ENCODE data around the gene CNOT1.

The CNOT1 gene

DNA sequence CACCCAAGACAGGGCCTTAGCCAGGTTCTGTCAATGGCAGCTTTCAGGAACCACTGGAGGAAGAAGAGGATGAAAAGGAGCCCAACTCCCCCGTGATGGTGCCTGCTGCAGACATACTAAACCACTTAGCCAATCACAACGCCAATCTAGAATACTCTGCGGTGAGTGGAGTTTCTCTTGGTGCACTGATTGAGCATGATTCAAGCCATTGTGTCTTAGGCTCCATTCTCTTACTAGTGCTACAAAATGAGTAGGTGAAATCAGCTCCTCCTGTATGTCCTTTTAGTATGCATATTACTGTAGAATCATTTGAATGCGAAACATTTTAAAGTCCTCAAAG is 112.9 kb downstream of the CNOT1 start:
- no peak for DNase-seq (ENCODE audit: low spot score)

DNA sequence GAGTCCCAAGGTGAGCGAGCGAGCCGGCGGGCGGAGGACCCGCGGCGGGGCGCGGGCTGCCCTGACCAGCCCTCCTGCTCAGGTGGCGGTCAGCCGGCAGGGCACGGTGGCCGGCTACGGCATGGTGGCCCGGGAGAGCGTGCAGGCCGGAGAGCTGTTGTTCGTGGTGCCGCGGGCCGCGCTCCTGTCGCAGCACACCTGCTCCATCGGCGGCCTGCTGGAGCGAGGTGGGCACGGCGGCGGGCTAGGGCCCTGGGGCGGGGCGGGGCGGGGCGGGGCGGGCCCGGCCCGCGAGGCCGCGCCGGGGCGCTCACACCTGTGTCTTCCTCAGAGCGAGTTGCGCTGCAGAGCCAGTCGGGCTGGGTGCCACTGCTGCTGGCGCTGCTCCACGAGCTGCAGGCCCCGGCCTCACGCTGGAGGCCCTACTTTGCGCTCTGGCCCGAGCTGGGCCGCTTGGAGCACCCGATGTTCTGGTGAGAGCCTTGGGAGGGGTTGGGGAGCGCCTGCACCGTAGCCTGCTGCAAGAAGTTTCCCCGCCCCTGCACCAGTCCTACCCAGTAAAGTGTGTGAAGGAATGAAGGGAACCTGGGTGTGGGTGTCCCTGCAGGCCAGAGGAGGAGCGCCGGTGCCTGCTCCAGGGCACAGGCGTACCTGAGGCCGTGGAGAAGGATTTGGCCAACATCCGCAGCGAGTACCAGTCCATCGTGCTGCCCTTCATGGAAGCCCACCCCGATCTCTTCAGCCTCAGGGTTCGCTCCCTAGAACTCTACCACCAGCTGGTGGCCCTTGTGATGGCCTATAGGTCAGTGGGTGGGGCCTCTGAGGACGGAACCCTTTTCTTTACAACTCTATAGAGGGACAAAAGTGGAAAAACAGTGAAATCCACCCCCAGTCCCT is 113.5 kb downstream of the CNOT1 start:
- DNase-seq (ENCODE audit: low spot score), result no peak

DNA sequence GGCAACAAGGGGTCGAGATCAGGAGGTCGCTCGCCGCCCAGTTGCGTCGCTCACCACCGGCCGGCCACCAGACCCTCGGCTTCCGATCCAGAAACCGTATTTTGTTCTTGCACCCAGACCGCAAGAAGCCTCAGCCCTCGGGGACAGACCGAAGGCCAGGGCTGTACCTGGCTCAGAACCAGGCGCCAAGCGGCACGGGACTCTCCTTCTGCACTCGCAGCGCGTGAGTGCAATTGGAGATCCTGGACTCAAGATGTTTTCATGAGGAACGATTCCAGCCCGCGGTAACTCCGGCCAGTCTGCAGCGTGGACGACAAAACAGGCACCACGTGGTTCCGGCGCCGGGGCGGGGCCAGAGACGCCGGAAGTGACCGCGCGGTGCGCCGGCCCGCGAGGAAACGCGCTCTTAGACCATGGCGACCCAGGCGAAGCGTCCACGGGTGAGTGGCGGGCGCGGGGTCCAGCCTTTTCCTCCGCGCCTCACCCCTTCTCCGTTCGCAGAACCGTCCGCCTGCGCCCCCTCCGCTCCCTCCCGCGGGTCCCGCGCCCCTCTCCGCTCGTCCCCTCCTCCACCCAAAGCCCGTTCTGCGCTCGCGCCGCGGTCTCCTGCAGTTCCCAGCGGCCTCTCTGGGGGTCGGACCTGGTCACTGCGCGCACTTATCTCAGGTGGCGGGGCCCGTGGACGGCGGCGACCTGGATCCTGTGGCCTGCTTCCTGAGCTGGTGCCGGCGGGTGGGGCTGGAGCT is 114.3 kb downstream of the CNOT1 start, which contains the start of gene SETD6:
TSS of gene SETD6 (plus strand) at position 393 of the 746 bp plus-strand sequence. CDS start at position 414, 21 bp downstream.
- peak; percentile 91 for DNase-seq (ENCODE audit: low spot score)

DNA sequence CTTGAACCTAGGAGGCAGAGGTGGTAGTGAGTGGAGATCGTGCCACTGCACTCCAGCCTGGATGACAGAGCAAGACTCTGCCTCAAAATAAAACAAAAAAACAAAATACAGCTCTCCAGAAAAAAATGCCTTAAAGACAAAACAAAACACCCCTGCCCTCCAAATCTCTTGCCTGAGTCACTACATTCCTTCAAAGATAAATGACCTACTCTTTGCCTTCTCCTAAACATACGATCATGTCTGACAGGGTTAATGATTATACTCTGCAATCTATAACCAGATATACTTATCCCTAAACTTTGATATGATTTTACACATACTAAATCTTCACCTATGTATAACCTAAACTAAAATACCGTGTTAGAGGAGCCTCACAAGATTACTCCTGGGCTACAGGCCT is 115.8 kb downstream of the CNOT1 start:
- no peak for DNase-seq (ENCODE audit: low spot score)

DNA sequence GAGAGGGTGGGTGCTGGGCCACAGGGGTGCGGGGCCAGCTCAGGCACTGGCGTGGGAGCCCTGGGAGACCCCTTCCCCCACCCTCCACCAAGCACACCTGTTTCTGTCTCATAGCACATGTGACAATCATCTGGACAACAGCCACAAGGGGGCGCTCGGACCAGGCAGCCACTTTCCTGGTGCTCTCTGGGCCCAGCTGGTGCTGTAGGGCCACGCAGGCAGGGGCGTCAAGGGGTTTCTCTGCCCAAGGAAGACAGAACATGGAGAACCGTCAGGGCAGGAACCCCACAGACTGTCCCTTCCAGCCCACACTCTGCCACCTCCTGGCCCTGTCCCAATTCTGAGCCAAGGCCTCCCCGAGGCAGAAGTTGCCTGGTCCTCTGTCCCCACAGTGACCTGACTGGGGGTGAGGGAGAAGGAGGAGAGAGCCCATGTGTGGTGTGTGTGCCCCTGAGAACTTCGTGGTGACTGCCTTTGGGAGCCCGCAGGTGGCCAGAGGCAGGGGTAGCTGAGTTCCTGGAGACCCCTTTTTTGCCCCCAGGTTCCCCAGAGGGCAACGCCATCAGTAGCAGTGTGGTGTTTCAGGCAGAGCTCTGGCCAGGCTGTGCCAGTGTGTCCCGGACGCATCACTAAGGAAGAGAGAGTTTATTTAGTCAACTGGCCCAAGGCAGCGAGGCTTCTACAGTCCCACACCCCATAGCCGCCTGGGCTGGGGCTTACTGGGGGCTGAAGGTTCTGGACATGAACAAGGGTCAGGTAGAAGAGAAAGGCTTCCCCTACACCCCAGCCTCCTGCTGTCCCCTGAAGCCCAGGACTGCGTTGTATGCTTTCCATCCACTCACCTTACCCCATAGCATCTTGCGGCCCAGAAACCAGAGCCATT is 117.5 kb downstream of the CNOT1 start:
- peak; percentile 68 for DNase-seq (ENCODE audit: low spot score)

DNA sequence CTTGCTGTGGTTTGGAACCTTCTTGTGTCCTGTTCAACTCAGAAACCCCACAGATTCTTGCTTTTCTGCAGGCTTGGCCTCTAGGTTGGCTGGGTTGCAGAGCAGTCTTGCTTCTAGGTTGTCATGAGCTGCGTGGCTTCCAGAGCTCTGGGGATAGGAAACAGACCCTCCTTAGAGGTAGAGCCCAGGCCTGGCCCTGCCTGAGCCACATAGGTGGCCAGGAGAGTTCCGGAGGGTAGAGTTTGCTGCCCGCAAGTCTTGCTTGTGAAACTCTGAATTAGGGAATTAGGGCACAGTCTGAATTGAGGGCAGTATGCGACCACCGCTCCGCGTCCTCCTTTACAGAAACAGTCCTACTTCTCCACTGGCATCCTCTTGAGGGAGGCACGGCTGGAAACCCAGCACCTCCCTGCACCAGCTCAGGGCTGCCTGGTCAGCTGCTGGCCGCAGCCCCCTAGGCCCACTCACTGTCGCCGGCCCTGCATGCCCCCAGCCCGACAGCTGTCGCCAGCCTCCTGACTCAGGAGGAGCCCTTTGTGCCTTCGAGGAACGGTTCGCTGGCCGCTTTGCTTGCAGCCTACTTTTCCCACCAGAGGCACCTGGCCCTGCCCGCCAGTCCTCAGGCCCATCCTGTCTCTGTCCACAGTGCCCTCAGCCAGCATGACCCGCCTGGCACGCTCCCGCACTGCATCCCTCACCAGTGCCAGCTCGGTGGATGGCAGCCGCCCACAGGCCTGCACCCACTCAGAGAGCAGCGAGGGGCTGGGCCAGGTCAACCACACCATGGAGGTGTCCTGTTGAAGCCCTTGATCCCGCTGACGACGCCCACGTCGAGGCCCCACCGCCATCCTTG is 118.6 kb downstream of the CNOT1 start:
- no peak for DNase-seq (ENCODE audit: low spot score)

DNA sequence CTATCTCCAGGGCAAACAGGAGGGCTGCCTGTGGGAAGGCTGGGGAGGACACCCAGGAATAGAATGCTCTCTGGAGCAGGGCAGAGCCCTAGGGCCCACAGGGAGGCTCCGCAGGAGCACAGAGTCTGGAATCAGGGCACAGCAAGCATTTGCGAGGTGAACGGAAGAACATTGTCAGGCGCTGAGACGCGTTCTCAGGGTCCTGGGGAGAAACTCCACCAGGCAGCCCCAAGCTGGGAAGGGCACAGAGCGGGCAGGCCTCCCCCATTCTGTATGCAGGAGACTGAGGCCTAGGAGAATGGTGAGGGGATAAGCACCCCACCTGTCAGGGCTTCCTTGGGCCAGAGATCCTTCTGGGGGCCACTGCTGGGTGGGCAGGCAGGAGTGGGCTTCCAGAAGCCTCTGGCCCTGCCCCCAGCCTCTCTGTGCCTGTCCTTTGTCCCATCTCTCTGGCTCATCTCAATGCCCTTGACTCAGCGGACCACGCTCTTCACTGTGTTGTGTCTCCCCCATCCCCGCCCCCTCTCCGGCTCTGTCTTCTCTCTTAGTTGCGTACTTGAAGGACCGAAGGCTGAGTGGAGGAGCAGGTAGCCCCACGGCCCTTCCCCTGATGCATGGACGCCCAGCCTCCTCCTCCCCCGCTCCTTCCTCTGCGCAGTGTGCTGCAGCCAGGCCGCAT is 119.4 kb downstream of the CNOT1 start:
- DNase-seq (ENCODE audit: low spot score), result no peak

DNA sequence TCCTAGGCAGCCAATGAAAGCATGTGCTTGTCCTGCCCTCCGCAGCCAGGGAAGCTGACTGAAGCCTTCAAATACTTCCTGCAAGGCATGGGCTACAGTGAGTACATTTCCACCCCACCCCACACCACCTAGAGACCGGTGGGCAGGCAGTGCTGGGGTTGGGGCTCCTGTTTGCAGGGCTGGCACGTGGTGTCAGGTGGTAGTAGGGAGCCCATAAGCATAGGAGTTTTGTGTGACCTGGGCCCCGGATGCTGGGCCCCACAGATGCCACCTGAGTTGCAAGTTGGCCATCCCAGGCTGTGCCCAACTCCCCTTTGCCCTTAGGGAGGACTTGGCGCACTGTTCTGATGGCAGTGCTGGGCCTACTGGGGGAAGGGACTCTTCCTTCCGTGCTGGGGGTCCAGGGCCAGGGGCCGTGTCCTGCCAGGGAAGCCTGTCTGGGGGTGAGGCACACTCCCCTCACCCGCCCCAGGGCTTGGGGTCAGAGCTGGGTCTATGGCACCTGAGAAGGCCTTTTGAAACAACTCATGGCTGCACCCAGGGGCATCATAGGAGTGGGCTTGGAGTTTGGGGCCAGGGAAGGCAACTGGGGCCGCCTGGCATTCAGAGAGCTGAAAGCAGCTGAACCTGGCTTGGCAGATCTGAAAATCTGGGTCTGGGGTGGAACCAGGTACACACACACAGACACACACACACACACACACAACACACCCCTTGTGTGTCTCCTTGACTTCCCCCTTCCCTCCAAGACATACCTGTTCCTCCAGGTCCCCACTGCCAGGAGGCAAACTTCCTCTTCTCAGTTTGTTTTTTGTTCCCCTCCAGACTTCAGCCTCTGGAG is 120.2 kb downstream of the CNOT1 start:
- no peak for DNase-seq (ENCODE audit: low spot score)

DNA sequence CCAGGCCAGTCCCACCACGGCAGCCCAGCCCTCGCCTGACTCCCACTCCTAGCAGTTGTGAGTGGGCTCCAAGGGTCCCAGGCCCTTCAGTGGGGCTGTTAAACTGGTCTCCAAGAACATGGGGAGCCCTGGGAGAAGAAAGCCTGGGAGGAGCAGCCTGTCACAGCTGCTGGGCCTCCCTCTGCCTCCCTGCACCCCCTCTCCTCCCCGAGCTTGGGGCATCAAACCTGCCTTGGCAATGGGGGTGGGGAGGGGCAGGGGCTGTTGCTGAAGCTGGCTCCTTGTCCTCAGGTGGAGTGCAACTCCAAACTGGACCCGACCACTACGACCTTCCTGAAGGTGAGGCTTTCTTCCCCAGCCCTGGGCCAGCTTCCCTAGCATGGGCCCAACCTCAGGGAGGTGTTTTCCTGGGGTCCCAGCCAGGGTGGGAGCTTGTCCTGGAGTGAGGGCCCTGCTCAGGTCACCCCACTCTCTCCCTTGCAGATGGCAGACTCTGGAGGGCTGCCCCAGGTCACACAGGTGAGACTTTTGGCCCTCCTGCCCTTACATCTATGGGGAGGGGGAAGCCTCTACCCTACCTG is 120.9 kb downstream of the CNOT1 start:
- no peak for DNase-seq (ENCODE audit: low spot score)

DNA sequence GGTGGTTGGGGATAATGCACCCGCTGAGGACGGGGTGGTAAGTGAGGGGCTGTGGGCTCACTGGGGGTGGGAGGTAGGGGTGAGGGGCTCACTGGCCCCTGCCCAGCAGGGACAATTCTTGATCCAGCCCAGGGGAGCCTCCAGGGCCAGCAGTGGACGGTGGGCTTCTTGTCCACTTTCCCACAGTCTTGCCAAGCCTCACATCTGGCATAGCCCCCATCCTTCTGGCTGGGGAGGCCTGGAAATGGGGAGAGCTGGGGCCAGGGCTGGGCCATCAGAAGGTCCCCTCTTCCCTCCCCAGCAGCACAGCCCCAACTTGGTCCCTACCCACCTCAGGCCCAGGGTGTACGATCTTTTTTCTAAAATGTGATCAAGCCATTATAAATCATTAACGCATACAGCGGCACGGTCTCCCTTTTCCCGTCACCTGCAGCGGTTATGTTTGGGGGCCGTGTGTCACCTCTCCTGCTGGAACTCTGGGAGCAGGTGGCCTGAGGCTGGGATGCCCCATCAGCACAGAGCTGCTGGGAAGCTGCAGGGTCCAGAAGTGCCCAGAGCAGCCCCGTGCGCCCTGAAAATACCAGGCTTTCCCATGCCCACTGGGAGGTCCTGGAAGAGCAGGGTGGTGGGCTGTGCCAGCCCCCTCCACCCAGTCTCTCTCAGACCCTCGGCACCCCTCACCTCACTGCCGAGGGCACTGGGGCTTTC is 121.5 kb downstream of the CNOT1 start:
- no peak for DNase-seq (ENCODE audit: low spot score)

DNA sequence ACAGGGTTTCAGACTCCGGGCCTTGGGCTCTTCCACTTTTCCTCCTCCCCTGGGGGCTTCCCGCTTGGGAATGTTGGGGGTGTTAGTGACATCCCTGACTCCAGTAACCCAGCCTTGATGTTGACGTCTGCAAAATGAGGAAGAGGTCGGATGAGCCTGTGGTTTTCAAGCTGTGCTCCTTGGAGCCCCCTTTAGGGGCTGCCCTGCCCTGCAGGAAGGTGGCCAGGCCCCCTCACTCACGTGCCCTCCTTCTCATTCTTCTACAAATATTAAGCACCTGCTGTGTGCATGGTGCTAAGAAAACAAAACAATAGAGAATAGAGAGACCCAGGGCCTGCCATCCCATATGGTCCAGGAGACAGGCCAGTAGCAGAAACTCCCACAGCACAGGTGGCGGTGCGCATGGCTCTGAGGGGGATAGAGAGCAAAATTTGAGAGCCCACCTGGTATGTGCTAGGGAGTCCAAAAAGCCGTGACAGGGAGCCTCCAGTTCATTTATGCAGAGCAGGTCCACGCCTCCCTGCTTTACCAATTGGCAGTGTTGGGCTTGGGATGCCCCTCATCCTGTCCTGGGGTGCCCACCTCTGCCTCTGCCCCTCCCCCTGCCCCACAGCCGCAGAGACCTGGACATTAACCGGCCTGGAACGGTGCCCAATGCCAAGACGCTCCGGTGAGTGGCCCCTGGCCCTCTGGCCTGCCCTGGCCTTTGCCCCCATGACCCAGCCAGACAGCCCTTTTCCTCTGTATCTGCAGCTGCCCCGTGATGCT is 122.2 kb downstream of the CNOT1 start:
- DNase-seq (ENCODE audit: low spot score), result no peak

DNA sequence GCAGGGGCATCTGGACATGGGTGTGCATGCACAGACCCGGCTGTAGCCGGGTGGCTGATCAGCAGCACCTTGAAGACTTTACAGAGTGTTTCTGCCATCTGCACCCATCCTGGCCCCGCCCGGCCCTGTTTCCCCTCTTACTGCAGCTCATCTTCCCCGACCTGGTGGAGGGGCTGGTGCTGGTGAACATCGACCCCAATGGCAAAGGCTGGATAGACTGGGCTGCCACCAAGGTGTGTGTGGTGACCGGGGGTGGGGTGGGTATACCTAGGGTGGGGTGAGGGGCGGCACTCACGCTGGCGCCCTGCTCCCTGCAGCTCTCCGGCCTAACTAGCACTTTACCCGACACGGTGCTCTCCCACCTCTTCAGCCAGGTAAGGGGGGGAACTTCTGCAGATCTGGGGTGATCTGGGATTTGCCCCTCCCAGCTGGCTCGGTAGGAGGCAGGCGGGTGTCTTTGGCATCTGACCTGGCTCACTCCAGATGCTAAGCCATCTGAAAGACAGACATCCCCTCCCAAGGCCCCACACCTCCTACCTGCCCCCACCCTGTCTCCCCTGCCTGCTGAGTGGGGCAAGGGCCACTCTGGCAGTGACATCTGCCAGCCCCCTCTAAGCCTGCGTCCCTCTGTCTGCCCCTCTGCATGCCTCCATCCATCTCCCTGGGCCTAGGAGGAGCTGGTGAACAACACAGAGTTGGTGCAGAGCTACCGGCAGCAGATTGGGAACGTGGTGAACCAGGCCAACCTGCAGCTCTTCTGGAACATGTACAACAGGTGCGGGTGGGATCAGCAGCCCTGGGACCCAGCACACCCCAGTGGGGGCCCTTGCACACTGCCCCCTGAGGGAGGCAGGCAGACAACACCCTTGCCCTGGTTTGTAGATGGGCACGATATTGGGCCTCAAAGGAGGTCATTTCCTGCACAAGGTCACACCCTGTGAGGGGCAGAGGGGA is 123.1 kb downstream of the CNOT1 start:
- DNase-seq (ENCODE audit: low spot score), result no peak

DNA sequence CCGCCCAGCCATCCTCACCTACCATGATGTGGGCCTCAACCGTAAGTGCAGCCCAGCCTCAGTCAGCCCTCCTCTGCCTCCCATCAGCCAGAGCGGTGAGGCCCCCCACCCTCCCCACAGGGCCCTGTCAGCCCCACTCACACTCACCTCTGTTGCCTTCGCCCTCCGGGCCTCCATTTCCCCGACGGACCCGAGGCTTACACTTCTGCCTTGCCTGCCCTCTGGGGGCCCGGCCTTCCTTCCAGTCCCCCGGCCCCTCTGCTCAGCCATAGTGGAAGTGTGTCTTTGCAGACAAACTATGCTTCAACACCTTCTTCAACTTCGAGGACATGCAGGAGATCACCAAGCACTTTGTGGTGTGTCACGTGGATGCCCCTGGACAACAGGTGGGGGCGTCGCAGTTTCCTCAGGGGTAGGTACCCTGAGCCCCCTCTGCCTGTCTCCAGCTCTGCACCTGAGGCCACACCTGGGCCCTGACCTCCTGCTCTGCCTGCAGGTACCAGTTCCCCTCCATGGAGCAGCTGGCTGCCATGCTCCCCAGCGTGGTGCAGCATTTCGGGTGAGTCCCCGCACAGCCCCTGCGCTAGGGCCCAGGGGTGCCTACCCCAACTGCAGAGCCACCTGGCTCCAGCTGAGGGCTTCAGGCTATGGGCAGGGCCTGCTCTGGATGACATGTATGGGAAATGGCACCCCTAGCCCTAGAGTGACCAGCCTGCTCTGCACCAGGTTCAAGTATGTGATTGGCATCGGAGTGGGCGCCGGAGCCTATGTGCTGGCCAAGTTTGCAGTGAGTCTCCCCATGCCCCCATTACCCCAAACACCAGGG is 125.5 kb downstream of the CNOT1 start:
- no peak for DNase-seq (ENCODE audit: low spot score)

DNA sequence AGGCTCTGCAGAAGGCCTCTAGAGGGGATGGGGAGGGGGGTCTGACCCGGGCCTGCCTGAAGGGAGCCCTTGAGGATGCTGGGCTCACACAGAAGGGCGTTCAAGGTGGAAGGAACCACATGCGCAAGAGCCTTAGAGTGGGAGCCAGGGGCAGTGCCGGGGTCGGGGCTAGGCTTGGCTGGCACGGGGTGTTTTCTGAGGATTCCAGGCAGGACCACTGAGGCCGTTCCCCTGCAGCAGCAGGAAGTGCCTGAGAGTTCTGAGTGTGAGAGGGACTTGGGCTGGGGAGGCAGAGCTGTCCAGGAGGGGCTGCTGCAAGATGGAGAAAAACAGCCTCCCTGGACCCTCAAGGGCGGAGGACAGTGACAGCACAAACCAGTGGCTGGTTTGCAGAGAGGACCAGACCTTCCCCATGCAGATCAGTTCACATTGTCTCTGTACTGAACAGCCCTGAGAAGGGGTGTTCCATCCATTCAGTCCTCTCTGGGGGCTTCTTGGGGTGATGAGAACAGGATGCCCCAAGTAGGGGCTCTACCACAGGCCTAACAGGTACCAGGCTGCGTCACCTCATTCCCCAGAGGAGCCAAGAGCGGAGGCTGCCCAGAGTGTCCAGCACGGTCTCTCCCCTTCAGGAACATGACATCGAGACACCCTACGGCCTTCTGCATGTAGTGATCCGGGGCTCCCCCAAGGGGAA is 126.3 kb downstream of the CNOT1 start:
- DNase-seq (ENCODE audit: low spot score), result no peak

DNA sequence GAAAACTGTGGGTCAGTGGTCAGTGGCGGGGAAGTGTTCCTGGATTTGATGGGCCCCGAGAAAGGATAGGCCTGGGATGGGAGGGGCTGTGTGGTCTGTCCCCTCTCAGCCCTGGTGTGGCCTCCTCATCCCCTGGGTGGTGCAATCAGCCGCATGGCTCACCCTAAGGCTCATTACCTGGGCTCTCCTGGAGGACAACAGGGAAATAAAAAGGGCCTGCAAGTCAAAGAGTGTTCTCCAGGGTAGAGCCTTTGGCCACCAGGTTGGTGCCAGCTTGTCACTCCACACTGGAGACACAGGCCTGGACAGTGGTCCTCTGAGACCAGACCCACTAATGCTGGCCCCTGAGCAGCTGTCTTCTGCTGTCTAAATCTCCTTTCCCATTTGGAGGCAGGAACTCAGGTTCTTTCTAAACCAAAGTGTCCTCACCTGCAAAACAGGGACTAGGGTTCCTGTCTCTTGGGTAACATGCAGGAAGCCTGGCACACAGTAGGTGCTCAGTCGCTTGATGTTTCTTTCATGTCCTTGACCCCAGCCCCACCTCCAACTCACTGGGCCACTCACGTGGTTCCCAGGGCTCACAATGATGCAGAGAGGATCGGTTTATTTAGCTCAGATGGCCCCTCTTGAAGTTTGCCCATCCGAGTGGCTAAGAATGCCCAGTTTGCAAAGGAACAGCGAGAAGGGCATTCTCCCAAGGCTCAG is 127.3 kb downstream of the CNOT1 start:
- no peak for DNase-seq (ENCODE audit: low spot score)
